HL-60 (cell line): ENCODE data around the gene MRPL23.

ENCODE experiments used
- CTCF ChIP-seq: IDR thresholded peaks from one replicate; pipeline ENCODE4 v1.5.1; 2011; ENCODE audit warnings: low read length, control low read depth, inconsistent platforms; ENCODE audit not compliant: insufficient read depth
- GABPA ChIP-seq: IDR thresholded peaks from 2 replicates; pipeline ENCODE4 v1.6.1; 2012; ENCODE audit warnings: low read depth
- POLR2AphosphoS5 ChIP-seq: IDR thresholded peaks from 2 replicates; pipeline ENCODE4 v1.6.1; 2012; ENCODE audit warnings: low read depth
- REST ChIP-seq: IDR thresholded peaks from 2 replicates; pipeline ENCODE4 v1.6.1; 2012; ENCODE audit warnings: low read depth; ENCODE audit not compliant: insufficient replicate concordance
- SPI1 ChIP-seq: IDR thresholded peaks from 2 replicates; pipeline ENCODE4 v1.6.1; 2012; ENCODE audit warnings: low read depth, mild to moderate bottlenecking, borderline replicate concordance

GRCh38 chr11:1987024-1987423 lies 39.9 kb downstream of the MRPL23 start:
- no peak for TF ChIP-seq CTCF
- TF ChIP-seq REST = no peak
- no peak for TF ChIP-seq POLR2AphosphoS5
- no peak for TF ChIP-seq SPI1
- no peak for TF ChIP-seq GABPA
